MM.1S (cell line): ENCODE data around the gene UBE2D4.

ENCODE experiments used
- DNase-seq: peaks from one replicate; pipeline ENCODE4 v3.0.0-alpha.2; 2015
- H2AFZ ChIP-seq: fragments of 300-600 bp; sonication (generic); 2 replicates; pipeline ENCODE4 v1.6.0; 2016; ENCODE audit warnings: antibody characterized with exemption, low read length
- H3F3A ChIP-seq: fragments of 300-600 bp; sonication (generic); 2 replicates; pipeline ENCODE4 v1.6.1; 2016; ENCODE audit warnings: mild to moderate bottlenecking, antibody characterized with exemption, low read length, moderate library complexity, mixed read lengths; ENCODE audit not compliant: insufficient read depth
- H3K27ac ChIP-seq: fragments of 300-600 bp; sonication (generic); 2 replicates; pipeline ENCODE4 v1.5.1; 2016; ENCODE audit warnings: mild to moderate bottlenecking, low read length
- H3K27me3 ChIP-seq: fragments of 300-600 bp; sonication (generic); replicated peaks from 2 replicates; pipeline ENCODE4 v1.6.0; 2016; ENCODE audit warnings: low read length; ENCODE audit not compliant: insufficient read depth
- H3K36me3 ChIP-seq: fragments of 300-600 bp; sonication (generic); replicated peaks from 2 replicates; pipeline ENCODE4 v1.6.1; 2016; ENCODE audit warnings: mild to moderate bottlenecking, low read length, mixed read lengths; ENCODE audit not compliant: insufficient read depth
- H3K4me1 ChIP-seq: fragments of 300-600 bp; sonication (generic); 2 replicates; pipeline ENCODE4 v1.6.1; 2016; ENCODE audit warnings: low read length, mixed read lengths
- H3K4me2 ChIP-seq: fragments of 300-600 bp; sonication (generic); 2 replicates; pipeline ENCODE4 v1.6.0; 2016; ENCODE audit warnings: low read depth, low read length
- H3K4me3 ChIP-seq: fragments of 300-600 bp; sonication (generic); 2 replicates; pipeline ENCODE4 v1.5.1; 2016; ENCODE audit warnings: low read length, mixed read lengths
- H3K79me2 ChIP-seq: fragments of 300-600 bp; sonication (generic); 2 replicates; pipeline ENCODE4 v1.6.1; 2016; ENCODE audit warnings: mixed run types, low read length, mixed read lengths
- H3K9ac ChIP-seq: fragments of 300-600 bp; sonication (generic); 2 replicates; pipeline ENCODE4 v1.6.1; 2016; ENCODE audit warnings: low read length, mixed read lengths
- H3K9me2 ChIP-seq: fragments of 300-600 bp; sonication (generic); replicated peaks from 2 replicates; pipeline ENCODE4 v1.6.1; 2016; ENCODE audit warnings: mild to moderate bottlenecking, low read length, mixed read lengths; ENCODE audit not compliant: insufficient read depth
- H3K9me3 ChIP-seq: fragments of 300-600 bp; sonication (generic); replicated peaks from 2 replicates; pipeline ENCODE4 v1.6.1; 2016; ENCODE audit warnings: mild to moderate bottlenecking, low read length, mixed read lengths; ENCODE audit not compliant: insufficient read depth
- H4K20me1 ChIP-seq: fragments of 300-600 bp; sonication (generic); 2 replicates; pipeline ENCODE4 v1.6.1; 2016; ENCODE audit warnings: mild to moderate bottlenecking, low read length, moderate library complexity, mixed read lengths; ENCODE audit not compliant: insufficient read depth
- CTCF ChIP-seq: fragments of 300-600 bp; sonication (generic); IDR thresholded peaks from 2 replicates; pipeline ENCODE4 v1.5.1; 2016; ENCODE audit warnings: antibody characterized with exemption, low read length, mixed read lengths
- EZH2 ChIP-seq: fragments of 300-600 bp; sonication (generic); optimal IDR thresholded peaks from 2 replicates; pipeline ENCODE3; 2017; ENCODE audit warnings: low read depth, mild to moderate bottlenecking, antibody characterized with exemption, low read length, mixed read lengths
- EZH2phosphoT487 ChIP-seq: fragments of 300-600 bp; sonication (generic); IDR thresholded peaks from 2 replicates; pipeline ENCODE4 v1.6.1; 2018; ENCODE audit warnings: antibody characterized with exemption, low read length

The UBE2D4 gene

GRCh38 chr7:43906331-43907010 lies 19.8 kb upstream of the UBE2D4 start, which contains the start of gene URGCP:
URGCP (minus strand) TSS chr7:43906596; CDS start chr7:43906575, 21 bp downstream.
- H3K36me3 ChIP-seq, result no peaks in the 10 kb centered on the region
- H2AFZ ChIP-seq, result peak within 1 kb of the TSS; percentile 63
- H3K27me3 ChIP-seq, result no peaks in the 10 kb centered on the region
- H3K27ac ChIP-seq, result no peak within 1 kb of the TSS
- H3K4me2 ChIP-seq, result peak within 1 kb of the TSS; percentile 79
- H4K20me1 ChIP-seq, result no peaks in the 10 kb centered on the region
- DNase-seq, result peak; percentile 53
- peaks cover 45% of the 10 kb centered on the region for H3K79me2 ChIP-seq
- no peak for TF ChIP-seq CTCF
- TF ChIP-seq EZH2phosphoT487, result no peak
- TF ChIP-seq EZH2, result no peak
- H3F3A ChIP-seq, result no peaks in the 10 kb centered on the region
- no peaks in the 10 kb centered on the region for H3K9me3 ChIP-seq
- peaks cover 14% of the 10 kb centered on the region; the same call in 1 of the 2 replicates for H3K4me1 ChIP-seq
- H3K9me2 ChIP-seq, result no peaks in the 10 kb centered on the region
- peak within 1 kb of the TSS; percentile 86 for H3K4me3 ChIP-seq
- H3K9ac ChIP-seq, result peak within 1 kb of the TSS; percentile 75

GRCh38 chr7:43914795-43915194 lies 11.4 kb upstream of the UBE2D4 start:
- Histone ChIP-seq H3K9me2 (no peaks in the 10 kb centered on the region), H3K4me3 (no peak overlapping the region), H4K20me1 (no peaks in the 10 kb centered on the region), H3K9me3 (no peaks in the 10 kb centered on the region), H2AFZ (no peak overlapping the region), H3F3A (no peaks in the 10 kb centered on the region), H3K4me2 (no peak overlapping the region), H3K79me2 (no peaks in the 10 kb centered on the region), H3K4me1 (peaks cover 4% of the 10 kb centered on the region; the same call in 1 of the 2 replicates), H3K27me3 (no peaks in the 10 kb centered on the region), H3K27ac (no peak overlapping the region), H3K9ac (no peak overlapping the region), H3K36me3 (no peaks in the 10 kb centered on the region)
- TF ChIP-seq EZH2, result no peak
- TF ChIP-seq CTCF, result no peak
- no peak for TF ChIP-seq EZH2phosphoT487
- DNase-seq, result no peak

- H3K4me1 ChIP-seq, result peaks cover 4% of the 10 kb centered on the region; the same call in 1 of the 2 replicates
- H3K27ac ChIP-seq, result no peak overlapping the region
- no peaks in the 10 kb centered on the region for H3K79me2 ChIP-seq
- no peak overlapping the region for H3K9ac ChIP-seq
- no peak overlapping the region for H2AFZ ChIP-seq
- H3F3A ChIP-seq, result no peaks in the 10 kb centered on the region
- no peaks in the 10 kb centered on the region for H3K9me3 ChIP-seq
- no peaks in the 10 kb centered on the region for H3K27me3 ChIP-seq
- no peak for TF ChIP-seq CTCF
- TF ChIP-seq EZH2, result no peak
- no peak for TF ChIP-seq EZH2phosphoT487
- H3K4me2 ChIP-seq, result no peak overlapping the region
- no peaks in the 10 kb centered on the region for H3K36me3 ChIP-seq
- no peak overlapping the region for H3K4me3 ChIP-seq
- H4K20me1 ChIP-seq, result no peaks in the 10 kb centered on the region
- no peak for DNase-seq
- no peaks in the 10 kb centered on the region for H3K9me2 ChIP-seq
Observed at GRCh38 chr7:43915907-43916306, 10.3 kb upstream of the UBE2D4 start.
